Measurements from ENCODE around the gene SHISA7.
"Not testable (repeated sequence)": the region's sequence is repeated elsewhere in the genome, so short reads cannot be mapped to it uniquely, and the experiment has no call there.

SHISA7 gene

DNA sequence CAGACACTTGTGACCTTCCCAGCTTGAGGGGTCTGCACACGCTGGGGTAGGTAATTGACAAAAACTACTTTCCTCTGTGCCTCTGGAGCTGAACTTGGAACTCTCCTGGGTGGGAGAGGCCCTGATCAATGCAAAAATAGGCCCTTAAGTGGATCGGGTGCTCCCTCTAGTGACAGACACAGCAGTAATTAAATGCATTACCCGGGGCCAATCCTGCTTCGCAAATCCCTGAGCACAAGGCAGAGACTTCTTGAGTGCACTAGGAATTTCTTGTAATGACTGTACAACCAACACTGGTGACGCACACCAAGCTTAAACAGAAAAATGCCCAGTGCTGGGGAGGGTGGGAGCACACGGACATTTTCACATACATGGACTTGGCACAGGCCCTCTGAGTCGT is 24.9 kb downstream of the SHISA7 start:
- no peak for DNase-seq (ENCODE audit: low read depth)

- no peak for DNase-seq (ENCODE audit: low read depth)
These were observed 32.9 kb downstream of the SHISA7 start for GRCh38 chr19:55410168-55410567.

DNA sequence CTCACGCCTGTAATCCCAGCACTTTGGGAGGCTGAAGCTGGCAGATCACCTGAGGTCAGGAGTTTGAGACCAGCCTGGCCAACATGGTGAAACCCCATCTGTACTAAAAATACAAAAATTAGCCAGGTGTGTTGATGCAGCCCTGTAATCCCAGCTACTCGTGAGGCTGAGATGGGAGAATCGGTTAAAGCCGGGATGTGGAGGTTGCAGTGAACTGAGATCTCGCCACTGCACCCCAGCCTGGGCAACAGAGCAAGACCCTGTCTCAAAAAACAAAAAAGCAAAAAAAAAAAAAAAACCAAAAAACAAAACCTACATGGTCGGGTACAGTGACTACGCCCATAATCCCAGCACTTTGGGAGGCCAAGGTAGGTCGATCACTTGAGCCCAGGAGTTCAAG is 33.9 kb downstream of the SHISA7 start:
- not testable (repeated sequence) for DNase-seq (ENCODE audit: low read depth)

- no peak for DNase-seq (ENCODE audit: low read depth)
These were observed 34.6 kb downstream of the SHISA7 start for GRCh38 chr19:55408533-55408872.

DNA sequence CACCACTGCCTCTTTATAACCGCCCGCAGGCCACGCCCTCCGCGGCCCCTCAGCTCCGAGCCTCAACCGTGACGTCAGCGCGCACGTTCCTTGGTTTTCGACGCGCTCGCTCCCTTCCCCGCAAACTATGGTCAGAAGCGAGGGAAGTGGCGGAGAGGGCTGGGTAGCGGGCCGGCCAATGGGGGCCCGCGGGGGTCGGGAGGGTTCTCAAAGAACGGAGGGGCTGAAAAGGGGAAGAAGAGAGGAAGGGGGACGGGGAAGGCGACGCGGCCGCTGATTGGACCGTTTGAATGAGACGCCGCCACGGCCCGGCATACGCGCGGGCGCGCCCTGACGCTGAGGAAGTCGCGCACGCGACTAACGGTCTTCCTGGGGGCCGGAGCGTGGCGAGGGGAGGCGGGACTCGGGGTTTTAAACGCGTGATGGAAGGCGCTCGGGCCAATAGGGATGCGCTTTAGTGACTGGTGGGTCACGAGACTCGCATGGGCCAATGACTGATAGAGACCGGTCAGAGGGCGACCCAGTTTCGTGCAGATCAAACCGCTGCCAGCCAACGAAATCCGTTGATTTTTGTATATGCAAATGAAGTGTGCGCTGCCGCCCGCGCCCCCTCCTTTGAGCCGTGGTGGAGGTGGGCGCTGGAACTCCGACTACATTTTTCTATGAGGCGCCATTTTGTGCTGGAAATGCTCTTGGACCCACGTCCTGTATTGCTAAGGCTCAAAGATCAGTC is 35.1 kb downstream of the SHISA7 start:
- DNase-seq (ENCODE audit: low read depth) = peak; percentile 96

GRCh38 chr19:55407550-55407799 is 35.6 kb downstream of the SHISA7 start, which contains the start of gene UBE2S:
Gene UBE2S, minus strand, starts transcription at chr19:55407788. Its CDS starts 199 bp downstream, at chr19:55407589.
- DNase-seq (ENCODE audit: low read depth) = not testable (repeated sequence)

GRCh38 chr19:55406826-55407549 is 36.1 kb downstream of the SHISA7 start:
- no peak for DNase-seq (ENCODE audit: low read depth)

DNA sequence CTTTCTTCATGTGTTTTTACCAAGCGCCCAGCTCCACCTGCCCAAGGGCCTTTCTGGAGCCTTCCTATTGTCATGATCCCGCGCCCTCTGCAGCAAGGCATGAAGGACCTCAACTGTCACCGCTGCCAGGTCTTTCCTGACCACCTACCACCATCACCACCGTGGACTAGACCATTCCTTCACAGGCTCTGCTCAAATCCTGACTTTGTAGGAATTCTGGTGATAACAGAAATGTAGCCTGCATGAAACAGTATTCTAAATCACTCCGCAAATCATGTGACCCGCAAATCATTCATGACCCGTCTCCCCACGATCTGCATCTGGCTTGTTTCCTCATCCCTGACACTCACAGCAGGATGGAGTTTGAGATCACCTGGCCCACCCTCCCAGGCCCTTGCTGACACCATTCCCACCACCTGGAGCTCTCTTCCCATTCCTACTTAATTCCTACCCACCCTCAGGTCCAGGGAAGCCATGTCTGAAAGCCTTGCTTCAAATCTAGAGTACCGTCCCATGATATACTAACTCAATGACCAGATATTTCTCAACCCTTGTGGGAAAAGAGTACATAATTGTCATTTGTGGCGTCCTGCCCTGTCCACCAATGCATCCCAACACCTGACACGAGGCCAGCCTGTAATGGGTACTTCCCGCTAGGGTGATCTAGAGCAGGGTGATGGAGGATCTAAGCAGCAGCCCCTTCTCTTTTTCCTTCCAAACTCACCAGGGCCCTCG is 36.8 kb downstream of the SHISA7 start:
- DNase-seq (ENCODE audit: low read depth) = no peak

- no peak for DNase-seq (ENCODE audit: low read depth)
These were observed 37.5 kb downstream of the SHISA7 start for GRCh38 chr19:55405638-55406037.

GRCh38 chr19:55402509-55402908 is 40.6 kb downstream of the SHISA7 start:
- no peak for DNase-seq (ENCODE audit: low read depth)

DNA sequence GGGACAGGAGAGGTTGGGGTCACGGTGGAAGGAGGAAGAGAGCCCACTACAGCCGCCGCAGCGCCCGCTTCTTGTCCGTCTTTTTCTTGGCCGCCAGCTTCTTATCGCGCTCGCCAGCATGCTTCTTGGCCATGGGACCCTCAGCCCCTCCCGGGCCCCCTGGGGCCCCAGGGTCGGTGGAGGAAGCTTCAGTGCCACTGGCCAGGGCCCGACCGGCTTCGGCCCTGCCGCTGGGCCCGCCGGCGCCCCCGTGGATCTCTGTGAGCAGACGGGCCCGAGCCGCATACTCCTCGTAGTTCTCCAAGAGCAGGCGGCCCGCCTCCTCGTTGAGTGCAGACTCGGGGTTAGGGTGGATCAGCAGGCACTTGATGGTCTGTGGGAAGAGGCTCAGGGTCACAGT is 41.7 kb downstream of the SHISA7 start:
- DNase-seq (ENCODE audit: low read depth) = not testable (repeated sequence)

- no peak for DNase-seq (ENCODE audit: low read depth)
These were observed 42.6 kb downstream of the SHISA7 start for GRCh38 chr19:55400281-55401087.

- DNase-seq (ENCODE audit: low read depth) = no peak
These were observed 44.7 kb downstream of the SHISA7 start for GRCh38 chr19:55398200-55398925.

DNA sequence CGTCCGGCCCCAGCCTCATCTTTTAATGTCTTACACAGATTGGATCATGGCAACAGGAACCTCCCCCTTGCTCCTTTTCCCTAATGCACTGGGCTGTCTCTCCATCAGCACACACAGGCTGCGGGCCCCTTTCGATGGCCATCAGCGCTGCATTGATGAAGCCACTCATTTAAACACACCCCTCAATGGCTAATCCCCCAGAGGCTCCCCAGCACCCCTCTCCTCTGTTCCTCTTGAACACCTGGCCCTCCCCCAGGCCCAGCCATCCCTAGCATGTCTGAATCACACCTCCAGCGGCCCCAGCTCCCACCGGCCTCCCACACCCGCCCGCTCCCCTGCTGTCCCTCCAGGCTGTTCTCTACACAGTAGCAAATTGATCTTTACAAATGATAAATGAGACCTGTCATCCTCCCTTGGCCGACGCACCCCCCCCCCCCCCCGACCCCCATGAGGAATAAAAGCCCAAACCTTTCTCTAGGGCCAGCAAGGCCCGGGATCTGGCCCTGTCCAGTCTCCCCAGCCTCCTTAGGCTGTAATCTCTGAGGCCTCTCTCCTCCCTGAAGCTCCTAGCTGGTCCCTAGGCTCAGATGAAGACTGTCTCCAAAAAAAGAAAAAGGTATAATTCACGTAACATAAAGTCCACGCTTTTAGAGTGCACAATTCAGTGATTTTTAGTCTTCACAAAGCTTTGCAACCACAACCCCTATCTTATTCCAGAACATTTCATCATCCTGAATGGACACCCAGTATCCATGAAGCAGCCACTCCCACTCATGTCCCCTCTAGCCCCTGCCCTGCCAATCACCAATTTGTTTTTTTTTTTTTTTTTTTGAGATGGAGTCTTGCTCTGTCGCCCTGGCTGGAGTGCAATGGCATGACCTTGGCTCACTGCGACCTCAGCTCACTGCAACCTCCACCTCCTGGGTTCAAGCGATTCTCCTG is 50.0 kb downstream of the SHISA7 start:
- DNase-seq (ENCODE audit: low read depth) = no peak

- DNase-seq (ENCODE audit: low read depth) = no peak
These were observed 51.1 kb downstream of the SHISA7 start for GRCh38 chr19:55391702-55392615.

- DNase-seq (ENCODE audit: low read depth) = no peak
These were observed 51.9 kb downstream of the SHISA7 start for GRCh38 chr19:55391191-55391670.

- DNase-seq (ENCODE audit: low read depth) = no peak
These were observed 52.6 kb downstream of the SHISA7 start for GRCh38 chr19:55390461-55390880.

DNA sequence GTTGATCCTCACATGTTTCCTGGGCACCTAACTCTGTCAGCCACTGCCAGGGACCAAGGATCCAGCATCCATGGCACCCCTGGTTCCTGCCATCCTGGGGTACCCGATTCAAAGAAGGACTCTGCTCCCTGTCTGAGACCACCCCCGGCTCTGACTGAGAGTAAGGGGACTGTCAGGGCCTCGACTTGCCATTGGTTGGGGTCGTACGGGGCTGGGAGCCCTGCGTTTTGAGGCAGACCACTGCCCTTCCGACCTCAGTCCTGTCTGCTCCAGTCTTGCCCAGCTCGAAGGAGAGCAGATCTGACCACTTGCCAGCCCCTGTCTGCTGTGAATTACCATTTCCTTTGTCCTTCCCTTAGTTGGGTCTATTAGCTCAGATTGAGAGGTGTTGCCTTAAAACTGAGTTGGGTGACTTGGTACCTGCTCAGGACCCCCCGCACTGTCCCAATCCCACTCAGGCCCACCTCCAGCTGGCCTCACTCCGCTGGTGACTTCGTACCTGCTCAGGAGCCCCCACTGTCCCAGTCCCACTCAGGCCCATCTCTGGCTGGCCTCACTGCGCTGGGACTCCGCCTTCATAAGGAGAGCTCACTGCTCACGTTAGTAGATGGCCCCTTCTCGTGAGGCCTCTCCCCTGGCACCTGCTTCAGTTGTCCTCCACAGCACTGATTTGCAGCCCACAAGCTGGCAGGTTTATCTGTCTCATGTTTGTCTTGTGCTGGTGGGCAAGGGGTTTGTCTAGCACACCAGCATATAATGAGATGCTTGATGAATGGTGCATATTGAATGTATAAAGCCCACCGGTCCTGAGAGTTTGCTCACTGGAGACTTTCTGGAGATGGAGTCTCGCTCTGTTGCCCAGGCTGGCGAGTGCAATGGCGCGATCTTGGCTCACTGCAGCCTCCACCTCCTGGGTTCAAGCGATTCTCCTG is 53.4 kb downstream of the SHISA7 start:
- DNase-seq (ENCODE audit: low read depth) = no peak

Measured in T-helper 22 cell (primary cell).